NCI-H345 (cell line): ENCODE results near the gene FOXP1.

Experiments
- DNase-seq: peaks from one replicate; lab custom pipeline; 2025; lab: John Stamatoyannopoulos, UW

The FOXP1 gene

DNA sequence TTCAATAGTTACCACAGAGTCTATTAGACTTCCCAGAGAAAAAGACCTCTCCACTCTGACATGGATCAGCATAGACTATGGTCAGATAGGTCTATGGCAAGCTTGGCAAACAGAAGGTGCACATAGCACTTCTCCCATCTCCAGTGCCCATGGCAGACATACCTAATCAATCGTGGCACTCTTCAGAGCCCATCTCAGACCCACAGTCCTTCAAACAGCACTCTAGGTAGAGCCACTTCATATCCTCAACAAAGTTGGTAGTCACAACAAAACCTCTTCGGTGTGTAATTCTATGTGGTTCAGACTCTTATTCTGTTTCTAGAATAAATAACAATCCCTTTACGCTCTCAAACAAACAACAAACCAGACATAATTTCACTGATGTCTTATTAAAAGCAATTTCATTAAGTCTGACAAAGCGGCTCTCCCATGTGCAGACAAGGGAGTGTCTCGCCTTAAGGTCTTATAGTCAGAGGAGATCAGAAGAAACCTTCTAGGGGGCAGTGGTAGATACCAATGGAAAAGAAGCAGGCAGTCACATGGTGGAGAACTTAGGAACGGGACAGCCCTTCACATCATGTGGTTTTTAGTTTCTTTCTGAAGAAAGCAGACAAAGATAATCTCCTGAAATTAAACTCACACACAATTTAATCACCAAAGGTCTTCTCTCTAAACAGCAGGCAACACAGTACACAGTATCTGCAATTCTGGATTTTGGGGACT lies 483.4 kb downstream of the FOXP1 start:
- no peak for DNase-seq

DNA sequence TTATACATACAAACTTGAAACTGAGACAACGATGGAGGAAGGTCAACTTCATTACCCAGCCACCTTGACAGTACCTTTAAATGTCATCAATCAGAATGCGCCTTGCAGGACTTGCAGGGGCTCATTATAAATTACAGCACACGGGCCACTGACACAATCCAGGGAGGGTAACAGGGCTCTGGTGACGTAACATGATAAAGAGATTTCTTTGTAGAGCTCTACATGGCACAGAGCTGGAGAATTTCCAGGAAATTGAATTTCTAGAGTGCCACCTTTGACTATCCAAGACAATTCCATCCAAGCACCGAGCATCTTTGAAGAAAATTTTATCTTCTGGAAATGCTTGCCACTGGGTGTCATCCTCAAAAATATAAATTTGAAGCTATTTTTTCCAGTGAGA lies 486.0 kb downstream of the FOXP1 start:
- no peak for DNase-seq

DNA sequence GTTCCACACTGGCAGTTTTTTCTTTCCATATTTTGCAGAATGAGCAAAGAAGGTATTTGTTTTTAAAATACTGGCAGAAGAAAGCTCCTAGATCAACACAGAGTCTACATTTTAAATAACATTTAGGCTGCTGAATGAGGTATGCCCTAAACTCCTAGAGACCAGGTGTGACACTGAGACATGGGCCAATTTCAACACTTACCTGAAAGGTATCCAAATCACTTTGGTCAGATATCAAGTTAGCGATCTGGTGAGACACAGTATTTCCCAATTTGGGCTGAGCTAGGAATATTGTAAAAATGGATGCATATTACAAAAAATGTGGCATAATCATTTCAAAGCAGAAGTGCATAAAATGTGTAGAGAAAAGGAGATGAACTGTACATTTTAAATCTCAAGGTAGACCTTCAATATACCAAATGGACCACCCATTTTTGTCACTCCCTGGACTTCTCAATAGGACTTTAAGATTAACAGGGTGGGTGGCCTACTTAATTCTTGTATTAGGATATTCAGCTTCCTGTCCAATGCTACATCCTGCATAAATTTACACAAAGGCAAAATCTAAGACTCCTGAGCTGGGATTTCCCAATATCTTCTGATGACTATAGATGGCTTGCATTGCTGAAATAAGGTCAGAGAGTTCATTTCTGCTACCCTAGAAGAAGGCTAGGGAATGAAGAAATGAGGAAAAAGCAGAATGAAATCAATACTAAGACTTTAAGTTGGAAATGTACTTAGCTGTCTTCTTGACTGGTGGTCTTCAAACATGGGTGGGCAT lies 487.8 kb downstream of the FOXP1 start:
- DNase-seq = no peak

DNA sequence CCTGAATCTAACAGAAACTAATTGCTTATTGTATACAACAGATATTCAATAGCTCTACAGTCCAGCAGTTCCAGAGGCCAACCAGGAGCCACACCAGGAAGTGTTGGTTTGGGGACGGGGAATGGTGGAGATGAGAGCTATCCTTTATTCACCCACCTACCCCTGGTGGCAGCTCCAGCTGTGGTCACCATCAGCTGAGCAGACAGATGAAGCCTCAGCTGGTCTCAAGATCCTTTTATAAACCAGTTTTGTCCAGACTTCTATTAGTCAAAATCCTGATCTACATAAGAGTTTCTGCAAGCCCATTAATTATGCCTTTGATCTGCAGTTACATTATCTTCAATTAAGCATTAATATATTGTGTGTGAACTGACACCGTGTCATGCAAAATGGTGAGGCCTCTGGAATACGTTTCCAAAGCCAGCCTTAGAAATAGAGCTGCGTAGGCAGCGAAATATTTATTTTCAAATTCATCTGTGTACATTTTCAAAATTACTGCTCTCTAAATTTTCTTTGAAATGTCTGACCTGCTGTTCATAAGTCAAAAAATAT lies 488.8 kb downstream of the FOXP1 start:
- DNase-seq = no peak

DNA sequence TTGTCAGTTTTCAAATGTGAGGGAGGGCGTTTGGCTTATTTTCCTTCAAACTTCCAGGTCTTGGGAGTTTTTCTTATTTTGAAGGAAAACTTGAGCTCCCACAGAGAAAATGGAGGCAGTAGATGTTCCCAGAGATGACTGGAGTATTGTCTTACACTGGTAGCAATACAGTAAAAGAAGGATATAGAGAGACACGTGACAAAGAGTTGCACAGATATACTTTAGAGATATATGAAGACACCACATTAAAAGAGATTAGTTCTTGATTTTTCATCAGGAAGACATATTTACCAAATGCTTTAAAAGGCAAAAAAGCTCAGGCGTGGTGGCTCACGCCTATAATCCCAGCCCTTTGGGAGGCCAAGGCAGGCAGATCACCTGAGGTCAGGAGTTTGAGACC lies 490.9 kb downstream of the FOXP1 start:
- no peak for DNase-seq

DNA sequence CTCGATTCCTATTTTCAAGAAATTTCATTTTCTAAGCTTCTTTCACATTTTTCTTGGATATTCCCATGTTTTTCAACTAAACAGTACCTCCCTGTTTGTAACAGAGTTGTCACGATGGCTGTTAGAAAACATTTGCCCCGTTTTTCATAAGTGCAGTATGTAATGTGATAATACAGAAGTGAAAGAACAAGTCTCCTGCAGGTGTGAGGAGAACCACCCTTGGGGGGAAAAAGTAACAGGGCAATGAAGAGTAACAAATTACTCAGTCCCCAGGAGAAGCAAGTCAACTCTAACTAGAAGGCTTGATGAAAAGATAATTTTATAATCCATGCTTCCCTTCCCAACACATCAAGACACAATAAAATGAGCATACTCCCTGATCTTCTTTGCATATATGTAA lies 493.3 kb downstream of the FOXP1 start:
- no peak for DNase-seq

DNA sequence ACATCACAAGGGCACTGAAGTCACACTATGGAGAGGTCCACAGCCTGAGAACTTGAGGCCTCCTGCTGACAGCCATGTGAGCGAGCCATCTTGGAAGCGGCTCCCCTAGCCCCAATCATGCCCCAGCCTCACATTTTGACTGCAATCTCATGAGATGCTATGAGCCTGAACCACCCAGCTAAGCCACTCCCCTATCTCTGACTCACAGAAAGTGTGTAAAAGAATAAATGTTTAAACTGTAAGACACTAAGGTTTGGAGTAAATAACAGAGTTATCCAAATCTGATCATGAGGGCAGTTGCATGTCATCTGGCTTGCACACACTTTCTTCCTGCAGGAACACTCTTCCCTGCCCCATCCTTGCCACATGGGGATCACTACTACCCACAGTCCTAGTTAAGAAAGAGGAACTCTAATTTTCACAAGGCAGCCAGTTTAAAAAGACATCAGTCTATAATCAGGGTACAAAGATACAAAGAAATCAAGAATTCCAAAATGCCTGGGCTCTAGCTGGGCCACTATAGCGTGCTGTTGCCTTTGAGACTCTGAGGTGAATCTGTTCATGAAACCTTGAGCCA lies 494.2 kb downstream of the FOXP1 start:
- DNase-seq = no peak

DNA sequence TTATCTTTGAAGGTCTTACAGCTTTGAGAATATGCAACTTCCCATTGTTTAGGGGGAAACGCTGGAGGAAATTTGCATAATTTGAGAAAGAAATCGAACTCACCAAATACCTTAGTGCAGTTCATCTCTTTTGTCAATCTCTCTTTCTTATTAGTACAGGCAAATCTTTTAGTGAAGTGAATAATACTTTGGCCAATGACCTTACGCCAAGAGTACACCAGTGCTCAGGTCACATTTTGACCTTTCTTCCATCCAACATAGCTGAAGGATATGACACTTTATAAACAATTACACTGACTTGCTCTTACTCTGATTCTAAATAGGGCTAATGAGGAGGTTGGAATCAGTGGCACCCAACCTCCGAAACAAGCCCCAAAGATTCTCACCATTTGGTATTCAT lies 494.8 kb downstream of the FOXP1 start:
- no peak for DNase-seq

DNA sequence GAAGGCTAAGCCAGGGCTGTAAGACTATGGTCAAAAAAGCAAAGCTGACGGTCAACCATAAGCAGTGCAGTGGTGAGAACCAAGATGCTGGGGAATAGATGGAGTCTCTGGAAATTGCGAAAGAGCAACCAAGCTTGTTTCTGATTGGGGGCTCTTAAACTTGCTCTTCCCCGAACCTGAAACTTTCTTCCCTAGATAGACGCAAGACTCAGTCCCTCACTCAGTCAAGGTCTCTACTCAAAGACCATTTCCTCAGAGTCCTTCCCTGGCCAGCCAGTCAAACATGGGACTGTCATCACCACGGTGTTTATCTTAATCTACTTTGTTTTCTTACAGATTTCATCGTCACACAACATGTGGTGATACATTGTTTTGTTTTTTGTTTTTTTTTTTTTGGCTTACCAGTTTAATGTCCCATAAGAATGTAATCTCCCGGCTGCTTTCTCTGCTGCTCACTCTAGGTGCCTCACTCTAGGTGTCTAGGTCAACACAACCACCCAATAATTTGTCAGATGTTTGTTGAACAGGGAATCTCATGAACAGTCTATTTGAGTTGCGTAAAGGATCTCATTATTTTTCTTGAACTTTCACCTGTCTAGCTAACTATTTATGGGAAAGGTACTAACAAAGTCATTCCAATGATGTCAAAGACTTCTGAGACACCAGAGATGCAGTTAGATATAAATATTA lies 495.4 kb downstream of the FOXP1 start:
- DNase-seq = no peak

DNA sequence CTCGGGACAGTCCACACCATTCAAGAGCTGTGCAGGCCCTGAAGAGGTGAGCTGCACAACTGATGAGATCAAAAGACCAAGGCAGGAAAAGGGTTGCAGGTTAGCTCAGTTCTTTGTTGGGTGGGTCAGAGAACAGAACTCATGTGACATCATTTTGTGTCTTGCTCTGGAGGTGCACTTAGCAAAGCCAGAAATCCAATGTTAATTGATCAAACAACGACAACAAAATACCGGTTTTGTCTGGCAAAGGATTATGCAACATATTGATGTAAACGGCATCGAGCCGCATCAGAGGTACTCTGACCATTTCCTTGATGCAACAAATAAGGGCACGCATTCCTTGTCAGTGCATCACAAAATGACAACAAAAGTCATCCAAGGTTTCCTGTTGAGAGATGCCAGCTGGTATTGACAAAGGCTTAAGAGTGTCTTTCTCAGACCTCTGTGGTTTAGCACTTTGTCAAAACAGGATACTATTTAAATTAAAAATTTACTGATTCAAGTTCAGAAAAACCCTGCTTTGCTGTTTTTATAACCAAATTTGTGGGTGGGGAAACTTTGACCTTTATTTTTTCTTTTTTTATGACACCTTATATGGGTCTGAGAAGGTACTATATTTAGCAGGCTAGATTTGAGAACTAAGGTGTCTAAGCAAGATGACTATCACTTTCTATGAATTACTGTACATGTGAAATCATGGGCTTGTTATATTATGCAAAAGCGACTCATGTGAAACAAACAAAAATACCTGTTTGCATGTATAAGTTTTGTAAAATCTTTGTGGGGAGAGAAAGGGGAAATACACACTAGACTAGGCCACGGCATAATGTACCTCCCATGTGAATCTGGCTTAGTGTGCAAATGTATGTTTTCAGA lies 496.1 kb downstream of the FOXP1 start:
- no peak for DNase-seq

DNA sequence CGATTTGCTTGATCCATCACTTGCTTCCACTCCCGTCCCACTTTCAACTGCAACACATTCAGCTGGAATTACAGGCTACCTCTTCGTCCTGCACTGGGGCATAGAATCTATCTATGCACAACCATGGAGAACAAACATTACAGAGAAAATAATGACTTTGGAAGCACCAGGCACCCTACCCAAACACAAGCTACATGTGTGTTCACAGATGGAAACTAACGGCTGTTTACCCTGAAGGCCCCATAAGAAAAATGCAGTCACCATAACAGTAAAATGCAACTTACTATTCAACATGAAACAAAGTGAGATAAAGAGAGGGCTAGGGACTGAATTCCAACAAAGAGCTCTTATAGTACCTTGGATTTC lies 496.8 kb downstream of the FOXP1 start:
- DNase-seq = no peak

DNA sequence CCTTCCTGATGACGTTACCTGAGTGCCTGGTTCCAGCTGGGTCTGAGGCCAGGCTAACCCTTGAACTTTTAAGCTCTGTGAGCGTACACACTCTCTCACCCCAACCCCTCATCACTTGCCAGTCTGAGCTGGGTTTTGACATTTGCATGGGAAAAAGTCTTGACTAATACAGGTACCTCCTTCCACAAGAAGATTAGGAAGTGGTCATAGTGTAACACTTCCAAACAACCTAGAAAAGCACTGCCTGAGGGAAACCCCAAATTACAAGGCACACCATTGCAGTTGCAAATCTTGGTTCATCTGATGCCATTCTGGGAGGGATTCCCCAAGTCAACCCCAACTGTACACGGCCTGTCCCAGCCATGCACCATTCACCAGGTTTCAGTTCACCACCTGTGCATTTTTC lies 499.8 kb downstream of the FOXP1 start:
- DNase-seq = no peak

DNA sequence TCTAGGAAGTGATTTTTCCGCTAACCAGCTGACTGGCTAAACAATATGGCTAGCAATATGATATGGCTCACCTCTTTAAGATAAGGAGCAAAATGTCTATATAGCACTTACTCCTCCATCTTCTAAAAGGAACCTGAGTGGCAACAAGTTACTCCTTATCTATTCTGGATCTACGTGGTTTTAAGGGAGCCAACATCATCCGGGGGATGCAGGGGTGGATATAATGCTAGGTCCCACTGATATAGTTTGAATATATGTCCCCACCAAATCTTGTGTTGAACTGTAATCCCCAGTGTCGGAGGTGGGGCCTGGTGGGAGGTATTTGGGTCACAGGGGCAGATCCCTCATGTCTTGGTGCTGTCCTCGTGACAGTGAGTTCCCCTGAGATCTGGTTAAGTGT lies 500.7 kb downstream of the FOXP1 start:
- DNase-seq = no peak

DNA sequence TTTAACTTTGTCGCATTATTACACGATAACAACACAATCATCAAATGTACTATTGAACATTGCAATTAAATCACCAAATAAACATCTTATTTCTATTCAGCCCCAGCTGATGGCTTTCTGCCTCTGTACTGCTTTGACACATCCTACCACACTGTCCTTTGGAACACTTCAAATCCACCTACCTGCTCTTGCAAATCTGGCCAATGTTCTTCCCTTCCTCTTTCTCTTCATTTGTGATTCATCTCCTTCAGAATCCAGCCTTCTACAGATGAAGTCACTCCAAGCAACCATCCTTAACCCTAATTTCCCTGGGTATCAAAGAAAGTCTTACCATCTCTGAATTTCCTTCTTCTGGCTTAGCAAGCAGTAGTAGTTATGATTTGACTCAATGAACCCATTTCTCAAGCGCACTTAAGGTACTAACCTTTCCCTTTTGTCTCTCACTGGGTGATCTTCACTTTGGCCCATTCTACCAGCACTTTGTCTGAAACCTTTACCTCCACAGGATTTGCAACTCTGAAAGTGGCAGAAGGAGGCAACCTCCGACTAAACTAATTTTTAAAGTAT lies 502.9 kb downstream of the FOXP1 start:
- DNase-seq = no peak

DNA sequence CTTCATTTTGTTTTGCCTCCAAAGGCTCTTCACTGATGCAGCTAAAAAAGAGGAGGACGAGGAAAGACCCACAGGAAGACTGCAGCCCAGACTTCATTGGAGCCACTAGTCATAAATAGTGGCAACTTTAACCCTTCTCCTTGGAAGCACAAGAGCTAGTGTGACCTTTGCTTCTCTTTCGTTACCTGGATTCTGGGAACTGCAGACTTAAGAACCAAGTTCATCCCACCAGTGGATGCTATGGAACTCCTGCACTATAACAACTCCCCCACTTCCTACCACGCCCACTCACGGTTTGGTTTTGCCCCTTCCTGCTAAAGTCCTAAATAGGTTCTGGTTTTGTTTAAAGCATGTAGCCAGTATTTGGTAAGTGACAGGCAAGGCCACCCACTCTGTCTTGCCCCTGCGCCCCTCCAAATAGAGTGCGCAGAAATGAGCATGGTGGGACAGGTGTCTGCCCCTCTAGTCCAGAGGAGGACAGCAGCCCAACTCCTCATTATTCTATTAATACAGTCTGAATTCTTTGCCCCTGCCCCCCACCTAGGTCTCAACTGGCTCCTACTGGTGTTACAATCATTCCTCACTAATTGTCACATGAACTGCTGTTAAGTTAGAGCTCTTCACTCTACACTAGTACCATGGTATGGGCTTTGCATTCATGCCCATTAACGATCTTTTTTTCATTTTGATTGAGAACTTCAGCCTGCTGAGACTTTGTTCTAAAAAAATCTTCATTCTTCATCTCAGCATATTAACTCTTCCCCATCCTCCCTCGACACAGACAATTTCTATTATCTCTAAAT lies 504.6 kb downstream of the FOXP1 start:
- DNase-seq = no peak

DNA sequence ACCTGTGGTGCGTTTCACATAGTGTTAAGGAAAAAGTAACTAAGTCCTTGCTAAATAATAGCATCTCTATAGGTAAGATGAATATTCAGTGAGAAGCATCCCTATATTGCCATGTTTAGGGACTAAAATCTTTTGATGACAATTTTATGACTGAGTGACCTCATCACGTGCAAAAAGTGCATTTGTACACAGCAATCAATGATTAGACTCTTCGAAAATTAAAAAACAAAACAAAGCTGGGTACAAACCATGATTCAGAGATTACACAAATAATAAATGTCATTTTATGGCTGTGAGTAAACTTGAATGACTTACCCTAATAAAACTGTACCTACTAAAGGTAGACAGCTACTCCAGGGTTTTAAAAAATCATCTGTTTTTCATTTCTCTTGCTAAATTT lies 505.3 kb downstream of the FOXP1 start:
- DNase-seq = no peak

DNA sequence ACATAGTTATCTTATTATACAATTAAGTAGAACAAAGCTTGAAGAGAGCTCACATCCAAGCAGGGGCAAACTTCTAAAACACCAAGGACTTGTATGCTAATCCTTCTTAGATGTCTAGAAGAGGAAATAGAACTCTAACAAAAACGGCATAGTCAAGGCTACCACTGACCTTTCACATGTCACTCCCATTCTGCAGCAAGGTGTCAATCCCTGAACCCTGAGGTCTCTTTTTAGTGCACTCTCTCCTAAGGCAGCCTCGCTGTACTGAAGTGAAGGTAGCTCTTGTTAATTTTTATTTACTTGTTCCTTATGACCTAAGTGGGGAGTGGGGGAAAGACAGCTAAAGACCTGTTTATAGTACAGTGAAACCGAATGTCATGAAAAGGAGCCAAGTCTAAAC lies 506.5 kb downstream of the FOXP1 start:
- no peak for DNase-seq

DNA sequence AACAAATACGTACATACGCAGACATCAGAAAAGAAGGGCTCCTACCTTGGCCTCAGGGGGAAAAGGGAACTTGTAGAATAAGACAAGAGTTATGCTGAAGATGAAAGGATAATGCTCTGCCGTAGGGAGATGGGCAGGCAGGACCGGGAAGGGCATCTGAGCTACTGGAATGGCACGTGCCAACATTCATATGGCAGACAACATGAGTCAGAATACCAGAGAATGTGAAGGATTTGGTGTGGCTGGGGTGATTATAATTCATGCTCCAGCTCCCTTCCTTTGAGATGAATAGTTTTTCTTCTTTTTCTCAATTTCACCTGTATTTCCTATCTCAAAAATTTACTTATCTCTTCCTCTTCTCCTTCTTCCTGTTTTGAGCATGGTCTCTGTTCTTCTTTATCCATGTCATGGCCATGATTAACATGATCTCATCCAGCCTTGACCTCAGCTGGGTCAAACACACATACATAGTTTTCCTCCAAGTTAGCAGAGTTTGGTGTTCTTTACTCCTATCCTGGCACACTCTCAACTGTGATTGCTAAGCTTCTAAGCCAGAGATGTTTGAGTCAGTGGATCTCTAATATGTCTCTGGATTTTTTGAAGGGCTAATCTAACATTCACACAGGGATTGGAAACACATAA lies 507.0 kb downstream of the FOXP1 start:
- no peak for DNase-seq

DNA sequence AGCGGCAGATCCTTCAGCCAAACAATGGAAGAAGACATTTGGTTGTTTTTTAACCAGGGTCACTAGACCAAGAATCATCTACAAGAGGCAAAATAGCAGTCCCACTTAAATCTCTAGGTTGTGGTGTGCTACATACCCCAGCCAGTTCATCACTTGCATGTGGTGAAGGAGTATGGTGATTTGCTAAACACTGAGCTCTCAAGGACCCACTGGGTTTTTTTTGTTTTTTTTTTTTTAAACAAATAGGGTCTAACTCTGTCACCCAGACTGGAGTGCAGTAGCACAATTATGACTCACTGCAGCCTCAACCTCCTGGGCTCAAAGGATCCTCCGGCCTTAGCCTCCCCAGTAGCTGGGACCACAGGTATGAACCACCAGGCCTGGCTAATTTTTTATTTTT lies 508.0 kb downstream of the FOXP1 start:
- no peak for DNase-seq

DNA sequence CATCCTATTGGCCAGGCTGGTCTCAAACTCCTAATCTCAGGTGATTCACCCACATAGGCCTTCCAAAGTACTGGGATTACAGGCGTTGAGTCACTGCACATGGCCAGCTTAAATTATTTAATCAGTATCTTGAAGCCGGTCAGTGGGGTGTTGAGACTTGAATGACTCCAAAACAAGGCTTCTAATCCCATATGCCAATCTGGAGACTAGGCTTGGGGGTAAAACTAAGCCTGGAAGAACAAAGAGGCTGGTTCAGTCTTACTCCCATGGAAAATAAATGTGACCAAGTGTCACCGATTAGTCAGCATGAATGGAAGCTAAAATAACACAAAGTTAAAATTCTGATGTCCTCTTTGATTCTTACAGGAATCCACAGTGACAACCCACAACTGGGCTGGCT lies 509.1 kb downstream of the FOXP1 start:
- DNase-seq = no peak
